Activated naive CD8-positive, alpha-beta T cell treated with anti-CD3 and anti-CD28 coated beads for 36 hours (primary cell): Measurements from ENCODE around the gene PTPRN2. TPM values are rescaled to one million over a fixed set of nuclear protein-coding genes. Genes with fewer than 3 reads are reported as not detected.

Experiments
- DNase-seq: peaks from one replicate; pipeline ENCODE4 v3.0.0; 2021
- H3K27ac Mint-ChIP-seq: one replicate; pipeline ENCODE4 v1.8.0; 2022; ENCODE audit warnings: mild to moderate bottlenecking, moderate library complexity, mixed read lengths
- H3K27me3 Mint-ChIP-seq: one replicate; pipeline ENCODE4 v1.8.0; 2022; ENCODE audit warnings: mild to moderate bottlenecking, mixed read lengths
- H3K36me3 Mint-ChIP-seq: one replicate; pipeline ENCODE4 v1.8.0; 2021; ENCODE audit warnings: mild to moderate bottlenecking, mixed read lengths
- H3K4me1 Mint-ChIP-seq: one replicate; pipeline ENCODE4 v1.8.0; 2021; ENCODE audit warnings: mixed read lengths
- H3K4me3 Mint-ChIP-seq: one replicate; pipeline ENCODE4 v1.8.0; 2022; ENCODE audit warnings: mild to moderate bottlenecking, moderate library complexity, mixed read lengths
- H3K9me3 Mint-ChIP-seq: one replicate; pipeline ENCODE4 v1.8.0; 2022; ENCODE audit warnings: mixed read lengths
- total RNA-seq, 2 experiments: library from RNA; stranded (reverse); gene quantifications; one replicate each; pipeline ENCODE4 v1.2.3, GENCODE V29; 2021

Gene PTPRN2
- total RNA-seq, 2 experiments from 2014 or later: 0.72 to 0.74 TPM

DNA sequence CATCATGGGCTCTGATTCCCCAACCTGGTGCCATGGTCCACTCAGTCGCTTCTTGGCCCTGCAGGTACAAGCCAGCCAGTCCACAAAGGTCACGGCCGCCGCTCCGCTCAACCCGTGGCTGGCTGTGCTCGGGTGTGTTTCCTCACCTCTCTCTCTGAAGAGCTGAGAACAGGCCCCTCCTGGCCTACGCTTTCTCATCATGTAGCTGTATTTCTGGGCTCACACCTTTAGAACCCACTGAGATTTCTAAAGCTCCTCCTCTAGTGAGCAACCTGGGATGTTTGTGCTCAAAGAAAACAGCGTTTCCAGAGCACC, 30.2 kb downstream of the PTPRN2 start:
- Mint-ChIP-seq H3K27me3 (peaks cover 15% of the 10 kb centered on the region), H3K4me1 (no peaks in the 10 kb centered on the region), H3K27ac (no peak overlapping the region), H3K36me3 (no peaks in the 10 kb centered on the region), H3K9me3 (no peaks in the 10 kb centered on the region), H3K4me3 (no peak overlapping the region)
- DNase-seq: no peak

DNA sequence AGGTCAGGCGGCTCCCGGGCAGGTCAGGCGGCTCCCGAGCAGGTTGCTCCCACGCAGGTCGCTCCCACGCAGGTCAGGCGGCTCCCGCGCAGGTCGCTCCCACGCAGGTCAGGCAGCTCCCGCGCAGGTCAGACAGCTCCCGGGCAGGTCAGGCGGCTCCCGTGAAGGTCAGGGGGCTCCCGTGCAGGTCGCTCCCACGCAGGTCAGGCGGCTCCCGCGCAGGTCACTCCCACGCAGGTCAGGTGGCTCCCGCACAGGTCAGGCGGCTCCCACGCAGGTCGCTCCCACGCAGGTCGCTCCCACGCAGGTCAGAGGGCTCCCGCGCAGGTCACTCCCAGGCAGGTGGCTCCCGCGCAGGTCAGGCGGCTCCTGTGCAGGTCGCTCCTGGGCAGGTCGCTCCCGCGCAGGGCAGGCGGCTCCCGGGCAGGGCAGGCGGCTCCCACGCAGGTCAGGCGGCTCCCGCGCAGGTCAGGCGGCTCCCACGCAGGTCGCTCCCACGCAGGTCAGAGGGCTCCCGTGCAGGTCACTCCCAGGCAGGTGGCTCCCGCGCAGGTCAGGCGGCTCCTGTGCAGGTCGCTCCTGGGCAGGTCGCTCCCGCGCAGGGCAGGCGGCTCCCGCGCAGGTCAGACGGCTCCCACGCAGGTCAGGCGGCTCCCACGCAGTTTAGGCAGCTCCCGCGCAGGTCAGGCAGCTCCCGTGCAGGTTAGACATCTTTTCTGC, 30.7 kb downstream of the PTPRN2 start:
- Mint-ChIP-seq H3K27ac (no peak overlapping the region), H3K9me3 (no peaks in the 10 kb centered on the region), H3K27me3 (peaks cover 15% of the 10 kb centered on the region), H3K36me3 (no peaks in the 10 kb centered on the region), H3K4me1 (no peaks in the 10 kb centered on the region), H3K4me3 (no peak overlapping the region)
- no peak for DNase-seq

DNA sequence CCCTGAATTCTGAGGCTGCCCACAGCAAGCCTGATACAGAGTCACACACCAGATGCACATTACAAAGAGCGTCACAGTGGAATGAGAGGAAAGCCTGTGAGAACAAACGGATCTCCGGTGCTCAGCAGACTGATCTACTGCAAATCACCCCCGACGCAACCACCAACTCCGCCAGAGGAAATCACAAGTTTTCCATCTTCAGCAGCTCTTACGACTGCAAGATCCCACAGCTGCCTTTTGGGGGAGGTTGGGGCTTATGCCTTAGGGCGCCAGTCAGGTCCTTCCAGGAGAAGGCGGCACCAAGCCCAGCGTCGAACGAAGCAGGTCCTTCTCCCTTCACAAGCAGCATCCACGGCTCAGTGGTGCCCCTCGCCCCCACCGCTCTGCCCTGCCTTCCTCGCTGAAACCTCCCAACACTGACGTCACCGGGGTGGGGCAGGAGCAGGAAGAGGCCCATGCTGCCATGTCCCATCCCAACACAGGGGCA, 32.5 kb downstream of the PTPRN2 start:
- no peaks in the 10 kb centered on the region for H3K4me1 Mint-ChIP-seq
- H3K27ac Mint-ChIP-seq: no peak overlapping the region
- H3K9me3 Mint-ChIP-seq: no peaks in the 10 kb centered on the region
- H3K36me3 Mint-ChIP-seq: no peaks in the 10 kb centered on the region
- no peak for DNase-seq
- peaks cover 7% of the 10 kb centered on the region for H3K27me3 Mint-ChIP-seq
- H3K4me3 Mint-ChIP-seq: no peak overlapping the region

DNA sequence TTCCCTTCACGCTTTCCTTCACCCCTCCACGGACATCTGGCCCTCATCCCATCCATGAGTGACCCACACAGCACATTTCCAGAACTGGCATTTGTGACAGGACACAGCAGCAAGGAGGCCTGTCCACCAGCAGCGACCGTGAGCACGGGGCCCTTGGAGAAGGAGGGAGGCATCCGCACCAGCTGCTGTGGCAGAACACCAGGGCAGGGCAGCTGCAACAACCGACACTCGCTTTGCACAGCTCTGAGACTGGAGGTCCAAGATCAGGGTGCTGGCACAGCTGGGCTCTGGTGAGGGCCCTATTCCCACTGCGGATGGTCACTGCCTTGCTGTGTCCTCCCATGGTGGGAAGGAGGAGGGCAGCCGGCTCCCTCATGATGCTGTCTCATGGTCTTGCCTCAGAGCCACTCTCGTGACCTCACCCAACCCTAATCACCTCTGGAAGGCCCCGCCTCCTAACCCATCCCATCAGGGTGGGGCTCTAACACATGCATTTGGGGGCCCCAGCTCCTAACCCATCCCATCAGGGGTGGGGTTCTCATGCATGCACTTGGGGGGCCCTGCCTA, 36.7 kb downstream of the PTPRN2 start:
- Mint-ChIP-seq H3K27ac (no peak overlapping the region), H3K27me3 (peaks cover 4% of the 10 kb centered on the region), H3K9me3 (no peaks in the 10 kb centered on the region), H3K4me3 (no peak overlapping the region), H3K36me3 (no peaks in the 10 kb centered on the region), H3K4me1 (no peaks in the 10 kb centered on the region)
- no peak for DNase-seq

DNA sequence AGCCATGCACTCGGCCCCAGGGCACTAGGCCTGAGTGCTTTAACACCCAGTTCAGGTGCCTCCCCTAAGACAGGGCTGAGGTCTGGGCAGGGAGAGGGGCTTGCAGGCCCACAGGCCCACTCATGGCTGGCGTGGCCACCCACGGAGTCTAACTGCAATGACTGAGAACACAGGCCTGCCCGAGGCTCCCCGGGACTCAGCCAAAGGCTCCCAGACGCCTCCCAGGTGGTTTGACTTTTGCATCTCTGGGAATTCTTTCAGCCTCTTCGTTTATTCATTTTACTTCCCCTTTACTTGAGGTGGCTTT, 37.3 kb downstream of the PTPRN2 start:
- no peak overlapping the region for H3K4me3 Mint-ChIP-seq
- H3K27ac Mint-ChIP-seq: no peak overlapping the region
- no peaks in the 10 kb centered on the region for H3K4me1 Mint-ChIP-seq
- H3K36me3 Mint-ChIP-seq: no peaks in the 10 kb centered on the region
- peaks cover 4% of the 10 kb centered on the region for H3K27me3 Mint-ChIP-seq
- no peak for DNase-seq
- no peaks in the 10 kb centered on the region for H3K9me3 Mint-ChIP-seq

DNA sequence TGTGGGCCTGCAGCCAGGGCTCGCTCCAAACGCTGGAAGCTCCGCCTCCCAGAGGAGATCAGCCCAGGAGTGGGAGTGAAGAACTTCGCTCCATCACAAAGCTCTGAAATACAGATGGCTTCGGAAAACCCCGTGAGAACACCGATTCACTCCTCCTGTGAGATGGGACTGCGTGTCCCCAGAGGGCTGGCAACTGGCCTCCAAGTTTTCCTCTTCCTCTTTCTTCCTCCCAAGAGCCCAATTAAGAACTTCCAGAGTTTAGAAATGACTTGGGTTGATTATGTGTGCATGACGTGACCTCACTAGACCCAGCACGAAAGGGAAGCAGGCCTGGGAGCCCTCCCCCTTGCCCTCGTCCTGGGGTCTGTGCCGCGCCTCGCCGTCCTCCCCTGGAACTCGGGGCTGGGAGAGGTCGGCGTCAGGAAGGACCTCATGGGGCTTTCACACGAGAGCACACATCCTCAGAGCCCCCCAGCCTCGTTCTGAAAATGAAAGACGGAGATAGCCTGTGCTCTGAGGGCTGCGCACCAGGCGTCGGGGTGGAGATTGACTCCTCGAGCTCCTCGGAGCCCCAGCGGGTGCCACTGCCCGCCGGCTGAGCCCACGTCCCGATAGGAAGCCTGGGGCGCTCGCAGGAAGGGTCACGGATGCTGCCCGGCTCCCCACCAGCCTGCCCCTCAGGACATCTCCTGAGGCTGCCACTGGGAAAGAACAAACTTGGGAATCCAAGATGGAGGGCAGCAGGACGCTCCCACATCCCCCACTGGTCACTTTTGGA, 37.8 kb downstream of the PTPRN2 start:
- Mint-ChIP-seq H3K27ac (no peak overlapping the region), H3K9me3 (no peaks in the 10 kb centered on the region), H3K27me3 (peaks cover 2% of the 10 kb centered on the region), H3K36me3 (no peaks in the 10 kb centered on the region), H3K4me1 (no peaks in the 10 kb centered on the region), H3K4me3 (no peak overlapping the region)
- no peak for DNase-seq

DNA sequence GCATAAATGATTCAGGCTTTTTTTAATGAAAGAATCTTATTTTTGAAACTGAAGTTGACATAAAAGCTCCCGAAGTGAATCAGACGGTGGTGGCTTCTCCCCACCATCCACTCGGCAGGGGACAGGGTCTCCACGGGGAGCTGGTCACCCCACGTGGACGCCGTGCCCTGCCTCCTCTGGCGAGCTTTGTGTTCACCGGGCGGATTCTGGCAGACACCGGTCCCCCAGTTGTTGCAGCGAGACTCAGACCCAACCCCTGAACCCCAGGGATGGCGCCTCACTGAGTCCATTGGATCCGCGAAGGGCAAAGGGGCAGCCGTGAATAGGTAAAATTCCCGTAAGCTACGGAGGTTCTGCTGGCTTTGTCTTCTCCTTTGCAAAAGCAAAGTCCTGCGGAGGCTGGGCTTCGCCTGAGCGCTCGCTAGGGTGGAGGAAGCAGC, 38.4 kb downstream of the PTPRN2 start:
- H3K9me3 Mint-ChIP-seq: no peaks in the 10 kb centered on the region
- H3K36me3 Mint-ChIP-seq: no peaks in the 10 kb centered on the region
- no peak overlapping the region for H3K4me3 Mint-ChIP-seq
- no peak overlapping the region for H3K27ac Mint-ChIP-seq
- no peak for DNase-seq
- no peaks in the 10 kb centered on the region for H3K4me1 Mint-ChIP-seq
- H3K27me3 Mint-ChIP-seq: no peaks in the 10 kb centered on the region

DNA sequence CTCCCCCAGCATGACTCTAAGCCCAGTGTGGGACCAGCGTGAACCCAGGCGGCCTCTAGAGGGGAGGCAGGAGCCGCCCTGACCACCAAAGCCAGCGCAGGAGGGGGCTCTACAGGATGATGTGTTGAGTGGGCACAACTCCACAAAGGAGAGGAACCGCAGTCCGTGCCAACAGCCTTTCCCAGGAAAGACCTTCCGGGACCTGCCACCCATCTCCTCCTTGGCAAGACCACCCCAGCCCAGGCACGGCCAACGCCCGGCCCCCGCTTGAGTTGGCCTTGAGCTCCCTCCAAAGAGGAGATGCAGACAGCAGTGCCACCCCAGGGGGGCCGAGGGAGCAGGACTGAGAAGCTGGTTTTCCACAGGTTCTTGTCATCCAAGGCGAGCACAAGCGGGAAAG, 38.9 kb downstream of the PTPRN2 start:
- H3K27me3 Mint-ChIP-seq: no peaks in the 10 kb centered on the region
- H3K27ac Mint-ChIP-seq: no peak overlapping the region
- no peaks in the 10 kb centered on the region for H3K4me1 Mint-ChIP-seq
- H3K9me3 Mint-ChIP-seq: no peaks in the 10 kb centered on the region
- H3K4me3 Mint-ChIP-seq: no peak overlapping the region
- DNase-seq: no peak
- no peaks in the 10 kb centered on the region for H3K36me3 Mint-ChIP-seq

DNA sequence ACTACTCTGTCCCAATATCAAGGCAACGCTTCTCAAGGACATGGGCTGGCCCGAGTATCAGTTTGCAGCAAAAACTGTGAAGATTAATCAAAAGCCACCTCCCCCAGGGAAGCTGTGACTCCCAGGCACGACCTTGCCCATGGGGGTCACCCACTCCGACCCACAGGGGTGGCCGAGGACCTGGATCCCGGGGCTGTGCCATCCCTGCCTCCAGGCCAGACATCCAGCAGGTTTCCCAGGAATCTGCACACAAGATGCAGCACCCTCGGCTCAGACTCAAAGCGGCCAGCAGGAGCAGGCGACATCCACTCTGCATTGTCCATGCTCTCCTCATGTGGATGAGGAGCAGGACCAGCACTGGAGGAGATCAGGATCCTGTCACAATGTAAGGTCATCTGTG, 39.8 kb downstream of the PTPRN2 start:
- no peak overlapping the region for H3K4me3 Mint-ChIP-seq
- H3K27ac Mint-ChIP-seq: no peak overlapping the region
- H3K9me3 Mint-ChIP-seq: no peaks in the 10 kb centered on the region
- H3K36me3 Mint-ChIP-seq: no peaks in the 10 kb centered on the region
- no peaks in the 10 kb centered on the region for H3K27me3 Mint-ChIP-seq
- no peak for DNase-seq
- H3K4me1 Mint-ChIP-seq: no peaks in the 10 kb centered on the region

DNA sequence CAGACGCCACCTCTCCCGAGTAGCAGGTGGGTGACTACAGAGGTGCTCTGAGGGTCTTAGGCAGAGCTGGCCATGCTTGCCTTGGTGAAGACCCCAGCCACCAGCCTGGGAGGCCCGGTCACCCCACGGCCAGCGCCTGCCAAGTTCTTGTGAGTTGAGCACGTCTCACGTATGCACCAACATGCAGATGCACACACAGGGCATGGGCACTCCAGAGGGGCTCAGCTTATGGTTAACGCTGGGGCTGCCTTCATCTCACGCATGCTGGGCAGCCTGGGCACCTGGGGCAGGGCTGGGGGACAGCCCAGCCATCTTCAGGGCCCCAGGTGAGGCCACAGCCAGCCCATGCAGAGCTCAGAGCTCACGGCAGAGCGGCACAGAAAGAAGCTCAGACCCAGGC, 41.0 kb downstream of the PTPRN2 start:
- Mint-ChIP-seq H3K27me3 (no peaks in the 10 kb centered on the region), H3K27ac (no peak overlapping the region), H3K4me1 (peaks cover 1% of the 10 kb centered on the region), H3K36me3 (no peaks in the 10 kb centered on the region), H3K4me3 (no peak overlapping the region), H3K9me3 (no peaks in the 10 kb centered on the region)
- no peak for DNase-seq

DNA sequence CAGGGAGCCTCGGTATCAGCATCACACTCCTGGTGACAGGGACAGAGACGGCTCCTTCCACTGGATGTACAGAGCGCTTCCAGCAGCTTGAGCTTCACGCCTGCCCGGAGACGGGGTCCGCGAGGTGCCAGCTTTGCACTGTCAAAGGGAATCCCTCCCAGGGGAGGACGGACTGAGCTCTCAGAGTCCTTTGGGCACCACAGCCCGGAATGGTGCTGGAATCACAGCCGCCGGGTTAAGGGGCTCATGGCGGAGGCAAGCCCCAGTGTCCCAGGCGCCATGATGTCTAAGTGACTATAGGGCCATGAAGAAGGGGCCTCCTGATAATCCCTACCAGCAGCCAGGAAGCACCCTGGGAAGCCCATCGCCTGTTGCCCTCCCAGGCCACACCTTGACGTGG, 41.4 kb downstream of the PTPRN2 start:
- H3K4me1 Mint-ChIP-seq: peaks cover 5% of the 10 kb centered on the region
- H3K9me3 Mint-ChIP-seq: no peaks in the 10 kb centered on the region
- no peak overlapping the region for H3K4me3 Mint-ChIP-seq
- no peak overlapping the region for H3K27ac Mint-ChIP-seq
- DNase-seq: no peak
- no peaks in the 10 kb centered on the region for H3K36me3 Mint-ChIP-seq
- H3K27me3 Mint-ChIP-seq: no peaks in the 10 kb centered on the region

DNA sequence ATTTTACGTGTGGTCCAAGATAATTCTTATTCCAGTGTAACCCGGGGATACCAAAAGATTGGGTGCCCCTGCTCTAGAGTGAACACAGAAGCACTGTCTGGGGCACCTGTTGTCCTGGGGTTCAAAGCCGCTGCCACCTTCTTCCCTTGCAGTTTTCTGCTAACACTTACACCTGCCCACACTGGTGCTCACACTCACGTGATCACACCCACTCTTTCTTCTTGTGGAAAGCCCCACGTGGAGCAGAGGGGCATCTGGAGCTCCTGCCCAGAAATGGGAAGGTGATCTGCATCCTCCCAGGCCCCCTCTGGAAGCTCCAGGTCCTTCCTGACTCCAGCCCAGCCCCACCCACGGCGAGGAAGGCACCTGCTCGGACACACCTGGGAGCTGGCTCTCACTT, 42.9 kb downstream of the PTPRN2 start:
- H3K4me3 Mint-ChIP-seq: no peak overlapping the region

DNA sequence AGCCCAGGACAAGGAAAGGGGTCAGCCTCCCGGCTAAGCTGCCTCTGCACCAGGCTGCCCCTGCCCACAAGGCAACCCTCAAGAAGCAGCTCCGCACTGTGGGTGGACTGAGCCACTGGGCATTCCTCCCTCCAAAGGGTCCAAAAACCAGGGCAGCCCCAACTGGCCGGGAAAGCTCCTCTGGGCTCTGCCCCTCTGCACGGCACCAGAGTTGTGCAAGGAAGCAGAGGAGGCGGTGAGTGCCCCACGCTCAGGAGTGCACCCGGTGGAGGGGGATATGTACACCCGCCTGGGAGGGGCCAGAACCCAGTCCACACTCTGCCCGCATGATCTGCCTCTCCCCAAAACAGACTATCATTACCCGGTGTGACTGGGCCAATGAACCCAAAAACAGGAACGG, 43.8 kb downstream of the PTPRN2 start:
- no peak for DNase-seq
- H3K27me3 Mint-ChIP-seq: no peaks in the 10 kb centered on the region
- H3K36me3 Mint-ChIP-seq: no peaks in the 10 kb centered on the region
- H3K9me3 Mint-ChIP-seq: no peaks in the 10 kb centered on the region
- H3K4me3 Mint-ChIP-seq: no peak overlapping the region
- H3K27ac Mint-ChIP-seq: no peak overlapping the region
- peaks cover 7% of the 10 kb centered on the region for H3K4me1 Mint-ChIP-seq

More for the DNA sequence above, 42.9 kb downstream of the PTPRN2 start:
- Mint-ChIP-seq H3K36me3 (no peaks in the 10 kb centered on the region), H3K9me3 (no peaks in the 10 kb centered on the region), H3K27me3 (no peaks in the 10 kb centered on the region), H3K4me1 (peaks cover 7% of the 10 kb centered on the region), H3K27ac (no peak overlapping the region)
- DNase-seq: no peak

DNA sequence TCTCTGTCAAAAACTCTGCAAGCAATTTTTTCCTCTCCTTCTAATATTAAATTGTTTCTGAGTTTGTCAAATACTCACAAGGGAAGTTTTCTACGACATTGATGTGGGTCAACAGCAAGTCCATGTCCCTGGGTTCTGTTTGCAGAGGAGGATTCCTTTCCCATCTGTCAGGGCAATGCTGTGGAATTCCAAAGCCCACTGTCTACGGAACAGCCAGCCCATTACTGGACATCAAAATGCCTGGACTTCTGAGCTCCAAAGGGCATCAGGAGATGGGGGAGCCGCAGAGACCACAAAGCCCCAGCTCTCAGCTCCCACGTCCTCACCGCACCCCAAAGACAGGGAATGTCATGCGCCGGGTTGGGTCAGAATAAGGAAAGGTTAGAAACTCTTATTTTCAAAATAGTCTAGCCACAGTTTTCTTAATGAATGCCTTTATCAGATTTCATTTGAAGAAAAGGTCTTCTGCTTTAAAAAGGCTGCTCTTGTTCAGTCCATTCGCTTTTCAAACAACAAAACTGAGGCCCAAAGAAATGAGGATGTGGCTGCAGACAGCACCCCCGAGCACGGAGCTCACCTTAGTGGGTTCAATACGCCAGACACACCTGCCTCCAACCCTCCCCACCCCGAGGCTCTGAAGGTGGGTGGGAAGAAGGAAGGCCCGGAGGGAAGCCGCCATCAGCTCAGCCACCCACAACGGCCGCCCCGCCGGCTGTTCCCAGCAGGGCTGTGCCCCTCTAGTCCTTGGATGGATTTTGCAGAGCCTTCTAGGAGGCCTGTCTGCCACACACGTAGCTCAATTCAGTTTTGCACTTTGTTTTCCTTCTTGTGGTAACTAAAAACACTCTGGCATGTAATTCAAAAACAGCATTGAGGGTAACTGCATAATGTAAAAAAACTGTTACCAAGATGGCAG, 44.7 kb downstream of the PTPRN2 start:
- H3K9me3 Mint-ChIP-seq: no peaks in the 10 kb centered on the region
- H3K27me3 Mint-ChIP-seq: no peaks in the 10 kb centered on the region
- no peak overlapping the region for H3K4me3 Mint-ChIP-seq
- no peak overlapping the region for H3K27ac Mint-ChIP-seq
- no peaks in the 10 kb centered on the region for H3K36me3 Mint-ChIP-seq
- no peak for DNase-seq
- peaks cover 7% of the 10 kb centered on the region for H3K4me1 Mint-ChIP-seq
